ENCODE measurements around the gene SEMA4D. TPM values are rescaled to one million over a fixed set of nuclear protein-coding genes. Genes with fewer than 3 reads are reported as not detected.

The SEMA4D gene
- polyA plus RNA-seq, 1 donor from 2014 or later, result 34.0 TPM

GRCh38 chr9:89428901-89429890 lies 68.7 kb downstream of the SEMA4D start:
- H3K27ac ChIP-seq (ENCODE audit: low read length), result no peak overlapping the region
- H3K9ac ChIP-seq (ENCODE audit: low read length), result no peak overlapping the region
- no peaks in the 10 kb centered on the region for H3K36me3 ChIP-seq (ENCODE audit: insufficient read depth, low read length)
- H4K20me1 ChIP-seq (ENCODE audit: insufficient read depth), result no peaks in the 10 kb centered on the region
- H3K79me2 ChIP-seq (replicated peaks; ENCODE audit: insufficient read depth, low read length), result peaks cover 26% of the 10 kb centered on the region
- H3K4me3 ChIP-seq (ENCODE audit: low read length), result no peak overlapping the region
- no peaks in the 10 kb centered on the region for H3F3A ChIP-seq (ENCODE audit: insufficient read depth, low read length, poor library complexity, severe bottlenecking)
- no peaks in the 10 kb centered on the region for H3K9me3 ChIP-seq (ENCODE audit: low read length)
- no peak overlapping the region for H3K4me2 ChIP-seq (ENCODE audit: low read length)
- TF ChIP-seq EP300 (conservative IDR thresholded peaks at IDR 0.05; ENCODE audit: poor library complexity, severe bottlenecking) (no peak), CTCF (IDR thresholded peaks at IDR 0.05; ENCODE audit: poor library complexity, severe bottlenecking) (peak; percentile 28), RAD21 (conservative IDR thresholded peaks at IDR 0.05) (no peak), EZH2 (IDR thresholded peaks at IDR 0.05; ENCODE audit: borderline replicate concordance, insufficient read depth, low read length, poor library complexity, severe bottlenecking) (no peak), REST (IDR thresholded peaks at IDR 0.05; ENCODE audit: borderline replicate concordance) (no peak)
- H3K9me2 ChIP-seq (ENCODE audit: insufficient read depth, low read length), result no peaks in the 10 kb centered on the region
- no peaks in the 10 kb centered on the region for H3K27me3 ChIP-seq (ENCODE audit: insufficient read depth, low read depth, low read length)
- no peak overlapping the region for H2AFZ ChIP-seq (ENCODE audit: low read depth, low read length)

DNA sequence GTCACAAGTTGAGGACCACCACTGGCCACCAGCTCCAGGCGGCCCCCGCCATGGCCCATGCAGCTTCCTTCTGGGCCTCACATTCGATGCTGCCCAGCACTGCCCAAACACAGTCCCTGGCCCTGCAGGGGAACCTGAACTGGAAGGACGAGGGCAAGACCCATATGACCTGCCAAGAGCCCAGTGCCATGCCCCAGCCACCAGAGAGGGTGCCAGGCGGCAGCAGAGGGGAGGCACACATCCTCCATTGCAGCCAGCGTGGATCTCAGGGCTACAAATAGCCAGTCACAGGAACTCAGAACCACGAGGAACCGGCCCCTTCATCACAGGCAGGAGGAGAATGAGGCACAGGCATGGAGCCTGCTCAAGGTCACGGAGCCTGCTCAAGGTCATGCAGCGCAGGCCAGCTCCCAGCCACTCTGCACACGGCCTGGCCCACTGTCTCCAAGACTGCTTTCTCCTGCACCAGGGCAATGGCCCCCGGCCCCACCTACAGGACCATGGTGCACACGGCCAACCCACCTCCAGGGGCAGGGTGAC lies 69.6 kb downstream of the SEMA4D start:
- H3K9ac ChIP-seq (ENCODE audit: low read length), result no peak overlapping the region
- no peak for TF ChIP-seq POLR2AphosphoS5 (IDR thresholded peaks at IDR 0.05)
- TF ChIP-seq MXI1 (conservative IDR thresholded peaks at IDR 0.05; ENCODE audit: poor library complexity, severe bottlenecking), result no peak
- TF ChIP-seq RAD21 (conservative IDR thresholded peaks at IDR 0.05), result no peak
- no peak for TF ChIP-seq REST (IDR thresholded peaks at IDR 0.05; ENCODE audit: borderline replicate concordance)
- no peak for TF ChIP-seq CTCF (IDR thresholded peaks at IDR 0.05; ENCODE audit: poor library complexity, severe bottlenecking)
- TF ChIP-seq SMC3 (conservative IDR thresholded peaks at IDR 0.05; ENCODE audit: poor library complexity), result no peak
- TF ChIP-seq TAF1 (IDR thresholded peaks at IDR 0.05; ENCODE audit: low read depth), result no peak
- no peak for TF ChIP-seq EZH2 (IDR thresholded peaks at IDR 0.05; ENCODE audit: borderline replicate concordance, insufficient read depth, low read length, poor library complexity, severe bottlenecking)
- TF ChIP-seq EP300 (conservative IDR thresholded peaks at IDR 0.05; ENCODE audit: poor library complexity, severe bottlenecking), result no peak
- no peaks in the 10 kb centered on the region for H3K36me3 ChIP-seq (ENCODE audit: insufficient read depth, low read length)
- no peak overlapping the region for H3K27ac ChIP-seq (ENCODE audit: low read length)
- no peaks in the 10 kb centered on the region for H3K27me3 ChIP-seq (ENCODE audit: insufficient read depth, low read depth, low read length)
- no peaks in the 10 kb centered on the region for H3K9me2 ChIP-seq (ENCODE audit: insufficient read depth, low read length)
- H4K20me1 ChIP-seq (ENCODE audit: insufficient read depth), result no peaks in the 10 kb centered on the region
- no peaks in the 10 kb centered on the region for H3K9me3 ChIP-seq (ENCODE audit: low read length)
- H2AFZ ChIP-seq (ENCODE audit: low read depth, low read length), result no peak overlapping the region
- H3K79me2 ChIP-seq (replicated peaks; ENCODE audit: insufficient read depth, low read length), result peaks cover 26% of the 10 kb centered on the region
- no peak overlapping the region for H3K4me3 ChIP-seq (ENCODE audit: low read length)
- no peak overlapping the region for H3K4me2 ChIP-seq (ENCODE audit: low read length)
- H3F3A ChIP-seq (ENCODE audit: insufficient read depth, low read length, poor library complexity, severe bottlenecking), result no peaks in the 10 kb centered on the region
